ENCODE results near the gene CNOT10. TPM values are rescaled to one million over a fixed set of nuclear protein-coding genes. Genes with fewer than 3 reads are reported as not detected.
"Not testable (repeated sequence)": the region's sequence is repeated elsewhere in the genome, so short reads cannot be mapped to it uniquely, and the experiment has no call there.

The CNOT10 gene
- total RNA-seq, 2 donors from 2014 or later: 23.8 to 34.1 TPM

- Histone ChIP-seq H3K9me3 (no peaks in the 10 kb centered on the region), H3K27ac (no peak overlapping the region), H3K36me3 (no peaks in the 10 kb centered on the region), H3K4me3 (peak overlapping the region; percentile 51), H3K4me1 (no peaks in the 10 kb centered on the region), H3K9ac (ENCODE audit: low read depth in 2 of 2, low read length in 2 of 2) (no peak overlapping the region), H3K27me3 (no peaks in the 10 kb centered on the region)
- DNase-seq: peak; percentile 48
- intact Hi-C loops (cut with DNase I): loop anchor here (5.0 kb wide), 1 partner anchor 43 kb away; no protein-coding TSS in a partner anchor
- TF ChIP-seq CTCF (IDR thresholded peaks at IDR 0.05): no peak
These were observed 95.8 kb downstream of the CNOT10 start for GRCh38 chr3:32780735-32781210.

GRCh38 chr3:32781211-32781968, 96.4 kb downstream of the CNOT10 start:
- Histone ChIP-seq H3K4me3 (peak overlapping the region; percentile 51), H3K9ac (ENCODE audit: low read depth in 2 of 2, low read length in 2 of 2) (peak overlapping the region in 1 of 2 donors; percentile 6), H3K9me3 (no peaks in the 10 kb centered on the region), H3K27ac (no peak overlapping the region), H3K27me3 (no peaks in the 10 kb centered on the region), H3K36me3 (no peaks in the 10 kb centered on the region), H3K4me1 (no peaks in the 10 kb centered on the region)
- peak; percentile 74 for TF ChIP-seq CTCF (IDR thresholded peaks at IDR 0.05)
- peak; percentile 77 for DNase-seq
- intact Hi-C loops (cut with DNase I): loop anchor here (5.0 kb wide), 1 partner anchor 44 kb away; no protein-coding TSS in a partner anchor

- not testable (repeated sequence) for H3K4me1 ChIP-seq; DNase-seq; H3K27me3 ChIP-seq; H3K36me3 ChIP-seq; H3K9ac ChIP-seq (ENCODE audit: low read depth in 2 of 2, low read length in 2 of 2); H3K27ac ChIP-seq; H3K9me3 ChIP-seq; H3K4me3 ChIP-seq
- intact Hi-C loops (cut with DNase I): loop anchor here (5.0 kb wide), 1 partner anchor 45 kb away; no protein-coding TSS in a partner anchor
These were observed 96.9 kb downstream of the CNOT10 start for GRCh38 chr3:32781969-32782270.

GRCh38 chr3:32782407-32782806, 97.4 kb downstream of the CNOT10 start:
- intact Hi-C loops (cut with DNase I): loop anchor here (5.0 kb wide), 1 partner anchor 45 kb away; no protein-coding TSS in a partner anchor
- DNase-seq: no peak
- no peaks in the 10 kb centered on the region for H3K4me1 ChIP-seq

GRCh38 chr3:32791833-32792232, 106.8 kb downstream of the CNOT10 start:
- TF ChIP-seq CTCF (IDR thresholded peaks at IDR 0.05): no peak
- no peak overlapping the region for H3K9ac ChIP-seq (ENCODE audit: low read depth in 2 of 2, low read length in 2 of 2)
- intact Hi-C loops (cut with DNase I): no loop called here

More at GRCh38 chr3:32782407-32782806, 97.4 kb downstream of the CNOT10 start:
- no peak overlapping the region for H3K9ac ChIP-seq (ENCODE audit: low read depth in 2 of 2, low read length in 2 of 2)
- H3K9me3 ChIP-seq: no peaks in the 10 kb centered on the region
- TF ChIP-seq CTCF (IDR thresholded peaks at IDR 0.05): no peak
- no peaks in the 10 kb centered on the region for H3K27me3 ChIP-seq
- H3K27ac ChIP-seq: no peak overlapping the region
- H3K36me3 ChIP-seq: no peaks in the 10 kb centered on the region
- no peak overlapping the region for H3K4me3 ChIP-seq

More at GRCh38 chr3:32791833-32792232, 106.8 kb downstream of the CNOT10 start:
- H3K9me3 ChIP-seq: no peaks in the 10 kb centered on the region
- no peak for DNase-seq
- no peaks in the 10 kb centered on the region for H3K27me3 ChIP-seq
- no peak overlapping the region for H3K4me3 ChIP-seq
- H3K4me1 ChIP-seq: no peaks in the 10 kb centered on the region
- no peak overlapping the region for H3K27ac ChIP-seq
- H3K36me3 ChIP-seq: no peaks in the 10 kb centered on the region
